HepG2 (cell line): ENCODE data around the gene COBLL1. TPM values are rescaled to one million over a fixed set of nuclear protein-coding genes. Genes with fewer than 3 reads are reported as not detected.
A peak's percentile ranks its signal among the peaks of the same experiment; 100 is the strongest.

Experiments used
- ATAC-seq: fragments of 200-7000 bp; cut with Tn5 transposase; 3 replicates; pipeline ENCODE4 v1.9.1; 2020; ENCODE audit warnings: mild to moderate bottlenecking, moderate library complexity
- BruUV-seq: library from RNA; stranded (reverse); fragments of 400-500 nt; replicated peaks from 2 replicates; lab custom pipeline; 2021; lab: Mats Ljungman, UMichigan
- CTCF ChIA-PET: fragments of 300-600 bp; formaldehyde crosslinking; extraction: SDS; loops from one replicate; lab custom pipeline; 2021; ENCODE audit warnings: low total read pairs, inconsistent platforms, low intra/inter-chr PET ratio; lab: Yijun Ruan, JAX
- POLR2A ChIA-PET: fragments of 350-600 bp; sonication (Branson Sonifier 250); formaldehyde crosslinking; loops from one replicate; lab custom pipeline; 2020; ENCODE audit warnings: antibody characterized with exemption, inconsistent platforms; lab: Yijun Ruan, JAX
- DNase-seq: peaks from one replicate; pipeline ENCODE4 v3.0.0-alpha.2; 2015; ENCODE audit warnings: low spot score
- FAIRE-seq: peaks from 3 replicates; lab custom pipeline; 2011; peaks lifted over from hg19 to GRCh38; lab: Jason Lieb, UNC
- H2AFZ ChIP-seq: one replicate; pipeline ENCODE4 v1.6.1; 2011; ENCODE audit warnings: low read length, inconsistent platforms
- H3K27ac ChIP-seq: fragments of 300-600 bp; 3 replicates; pipeline ENCODE4 v1.8.0; 2011; ENCODE audit warnings: mixed run types, mild to moderate bottlenecking, mixed read lengths, low read length, inconsistent platforms; ENCODE audit not compliant: insufficient read depth; ENCODE audit errors: extremely low read length
- H3K27me3 ChIP-seq, 2 experiments: fragments of 200-600 bp in 1 of 2; 2 replicates in 1 of 2; 3 replicates in 1 of 2; pipeline versions ENCODE4 v1.6.0 to v1.8.0; 2011; ENCODE audit warnings: low read length in 2 of 2, mild to moderate bottlenecking in 2 of 2, moderate library complexity in 2 of 2, inconsistent platforms in 1 of 2; ENCODE audit not compliant: insufficient read depth in 2 of 2, control insufficient read depth in 1 of 2
- H3K36me3 ChIP-seq, 2 experiments: fragments of 200-600 bp in 1 of 2; replicated peaks in 1 of 2; 2 replicates in 1 of 2; 3 replicates in 1 of 2; pipeline versions ENCODE4 v1.5.1 to v1.8.0; 2011; ENCODE audit warnings: low read length in 2 of 2, inconsistent platforms in 1 of 2; ENCODE audit not compliant: insufficient read depth in 2 of 2, control insufficient read depth in 1 of 2
- H3K4me1 ChIP-seq: 2 replicates; pipeline ENCODE4 v1.5.1; 2012; ENCODE audit warnings: low read length, inconsistent platforms; ENCODE audit not compliant: insufficient read depth
- H3K4me2 ChIP-seq: 2 replicates; pipeline ENCODE4 v1.6.0; 2011; ENCODE audit warnings: low read depth, low read length, inconsistent platforms
- H3K4me3 ChIP-seq, 3 experiments: fragments of 200-600 bp in 1 of 3; sonication (generic), shearing (Covaris generic) in 1 of 3; replicated peaks in 1 of 3; 2 replicates each; pipeline ENCODE4 v1.5.1; 2011 to 2016; ENCODE audit warnings: low read length in 3 of 3, inconsistent platforms in 2 of 3, low read depth in 2 of 3, mild to moderate bottlenecking in 2 of 3, control low read depth in 1 of 3, mixed read lengths in 1 of 3; ENCODE audit not compliant: insufficient read depth in 1 of 3
- H3K79me2 ChIP-seq: one replicate; pipeline ENCODE4 v1.6.1; 2011; ENCODE audit warnings: low read length, inconsistent platforms; ENCODE audit not compliant: insufficient read depth
- H3K9ac ChIP-seq: 2 replicates; pipeline ENCODE4 v1.6.0; 2011; ENCODE audit warnings: mild to moderate bottlenecking, low read depth, low read length, inconsistent platforms; ENCODE audit not compliant: insufficient read depth
- H3K9me3 ChIP-seq: 2 replicates; pipeline ENCODE4 v1.5.1; 2012; ENCODE audit warnings: mild to moderate bottlenecking, low read length
- H4K20me1 ChIP-seq: 2 replicates; pipeline ENCODE4 v1.6.0; 2011; ENCODE audit warnings: inconsistent platforms, mild to moderate bottlenecking, low read length, moderate library complexity; ENCODE audit not compliant: insufficient read depth
- MLXIP ChIP-seq: sonication (generic); formaldehyde crosslinking; IDR thresholded peaks from 2 replicates; pipeline ENCODE4 v1.9.0; 2021; ENCODE audit warnings: missing genetic modification reagents, borderline replicate concordance
- NFE2L2 ChIP-seq: fragments of 150-350 bp; IDR thresholded peaks from 2 replicates; pipeline ENCODE4 v1.6.1; 2014; ENCODE audit warnings: low read length
- REPIN1 ChIP-seq: sonication (generic); formaldehyde crosslinking; IDR thresholded peaks from 2 replicates; pipeline ENCODE4 v1.8.0; 2022; ENCODE audit warnings: missing genetic modification reagents, low read depth, mild to moderate bottlenecking, borderline replicate concordance
- STAT6 ChIP-seq: sonication (generic); formaldehyde crosslinking; IDR thresholded peaks from 2 replicates; pipeline ENCODE4 v1.4.0; 2020; ENCODE audit warnings: missing genetic modification reagents, mild to moderate bottlenecking, borderline replicate concordance
- ZNF713 ChIP-seq: sonication (generic); formaldehyde crosslinking; IDR thresholded peaks from 2 replicates; pipeline ENCODE4 v1.4.0; 2020; ENCODE audit warnings: mild to moderate bottlenecking, missing genetic modification reagents
- WGBS: methylation state at CpG from one replicate; pipeline ENCODE4 v1.1.6; 2017; ENCODE audit warnings: low lambda C conversion rate; 5-methylcytosine and 5-hydroxymethylcytosine counted together
- in situ Hi-C: cut with HindIII; loops from 2 replicates; pipeline ENCODE4 v1.10.0; 2017; ENCODE audit warnings: low pct_unique_long_range_greater_than_20kb; ENCODE audit not compliant: extremely low pct_ligation_motif_present
- intact Hi-C: fragments of 100-400 bp; cut with micrococcal nuclease; formaldehyde crosslinking; loops from one replicate; pipeline ENCODE4 v1.10.0; 2022; ENCODE audit not compliant: unreplicated experiment
- polyA plus RNA-seq, 8 experiments: library from polyadenylated mRNA; depleted of rRNA in 3 of 8; stranded (reverse) in 7 of 8; unstranded in 1 of 8; fragments of >200 nt; fragmentation: Illumina TruSeq in 4 of 8; extraction: Trizol in 4 of 8; gene quantifications; 2 replicates each; pipeline versions ENCODE4 v1.2.1 to v1.2.3, GENCODE V29; 2011 to 2016; ENCODE audit warnings: low read depth in 4 of 8, missing spikeins in 1 of 8, mixed read lengths in 1 of 8; ENCODE audit not compliant: insufficient read depth in 1 of 8
- total RNA-seq, 5 experiments: library from RNA; depleted of rRNA; stranded (reverse); fragments of >200 nt; fragmentation: Illumina TruSeq; extraction: Trizol; gene quantifications; 2 replicates each; pipeline ENCODE4 v1.2.3, GENCODE V29; 2016; ENCODE audit warnings: low read depth in 1 of 5

Gene COBLL1
- total and polyA plus RNA-seq, 2 of the 13 experiments (the other 11 are each of a cell fraction or from before 2014, with no cell fraction given), result 32.6 to 86.8 TPM

- TF ChIP-seq MLXIP (CRISPR knock-in tag), result no peak
These were observed 166.6 kb downstream of the COBLL1 start (continued) for GRCh38 chr2:164675027-164675426.

GRCh38 chr2:164671664-164672396, 169.8 kb downstream of the COBLL1 start:
- BruUV-seq, result no TSS peak
- 94% methylated on average over 4 of the region's 4 CpGs for WGBS

More at GRCh38 chr2:164671664-164672396, 169.8 kb downstream of the COBLL1 start:
- CTCF ChIA-PET, result no interaction called here
- intact Hi-C loops, result no loop called here
- POLR2A ChIA-PET, result no interaction called here
- Histone ChIP-seq H3K9me3 (no peaks in the 10 kb centered on the region), H3K79me2 (no peaks in the 10 kb centered on the region), H3K27me3 (no peaks in the 10 kb centered on the region), H4K20me1 (no peaks in the 10 kb centered on the region), H3K4me1 (no peaks in the 10 kb centered on the region), H3K4me2 (no peak overlapping the region), H3K27ac (no peak overlapping the region), H2AFZ (no peak overlapping the region), H3K36me3 (no peaks in the 10 kb centered on the region), H3K9ac (no peak overlapping the region), H3K4me3 (no peak overlapping the region)
- in situ Hi-C loops, result no loop called here
- DNase-seq (no peak), ATAC-seq (peak; percentile 26), FAIRE-seq (no peak)
- TF ChIP-seq STAT6 (CRISPR knock-in tag), result no peak
- peak; percentile 79 for TF ChIP-seq NFE2L2
- no peak for TF ChIP-seq ZNF713 (CRISPR knock-in tag)
- TF ChIP-seq REPIN1, result no peak
